A549 (cell line): ENCODE results near the gene ARL3. TPM values are rescaled to one million over a fixed set of nuclear protein-coding genes. Genes with fewer than 3 reads are reported as not detected.

ENCODE experiments used
- ATAC-seq, 2 experiments: fragments of 200-7000 bp in 1 of 2; fragments of >200 bp in 1 of 2; cut with Nextera tagmentation in 1 of 2; cut with Tn5 transposase in 1 of 2; 3 replicates each; pipeline versions ENCODE4 v1.8.0 to v1.9.1; 2018 to 2020; ENCODE audit warnings: mild to moderate bottlenecking in 1 of 2, moderate library complexity in 1 of 2
- CTCF ChIA-PET: fragments of 300-600 bp; sonication (Branson Sonifier 250); formaldehyde crosslinking; extraction: SDS; loops from one replicate; lab custom pipeline; 2021; ENCODE audit warnings: antibody characterized with exemption, inconsistent platforms; lab: Yijun Ruan, JAX
- POLR2A ChIA-PET: fragments of 350-600 bp; formaldehyde crosslinking; extraction: SDS; loops from one replicate; lab custom pipeline; 2021; ENCODE audit warnings: antibody characterized with exemption, inconsistent platforms; lab: Yijun Ruan, JAX
- DNase-seq, 2 experiments: peaks; one replicate each; pipeline versions ENCODE4 v3.0.0 to v3.0.0-alpha.2; 2011 to 2016; ENCODE audit warnings: low read depth in 1 of 2, low spot score in 1 of 2
- FAIRE-seq: peaks from 2 replicates; lab custom pipeline; 2011; peaks lifted over from hg19 to GRCh38; lab: Jason Lieb, UNC
- H3K27ac ChIP-seq, 2 experiments: fragments of >200 bp; sonication (Bioruptor Twin); formaldehyde crosslinking; 3 replicates each; pipeline ENCODE4 v1.5.1; 2016 to 2017
- H3K4me1 ChIP-seq: fragments of >200 bp; sonication (Bioruptor Twin); formaldehyde crosslinking; 3 replicates; pipeline ENCODE4 v1.6.1; 2016
- H3K4me2 ChIP-seq: fragments of >200 bp; sonication (Bioruptor Twin); formaldehyde crosslinking; 3 replicates; pipeline ENCODE4 v1.6.1; 2016
- H3K4me3 ChIP-seq: fragments of >200 bp; sonication (Bioruptor Twin); formaldehyde crosslinking; 3 replicates; pipeline ENCODE4 v1.5.1; 2016
- H3K9me3 ChIP-seq: fragments of >200 bp; sonication (Bioruptor Twin); formaldehyde crosslinking; 3 replicates; pipeline ENCODE4 v1.6.1; 2016
- BCL3 ChIP-seq: fragments of >200 bp; sonication (Bioruptor Twin); formaldehyde crosslinking; IDR thresholded peaks from 3 replicates; pipeline ENCODE4 v1.6.1; 2016
- CEBPB ChIP-seq, 2 experiments: fragments of >200 bp in 1 of 2; sonication (Bioruptor Twin) in 1 of 2; formaldehyde crosslinking in 1 of 2; IDR thresholded peaks; 2 replicates each; pipeline ENCODE4 v1.6.1; 2012 to 2016
- CTCF ChIP-seq: fragments of >200 bp; sonication (Bioruptor Twin); formaldehyde crosslinking; IDR thresholded peaks from 3 replicates; pipeline ENCODE4 v1.5.1; 2016
- FOXS1 ChIP-seq: fragments of 250-450 bp; sonication (Bioruptor Pico); IDR thresholded peaks from 2 replicates; pipeline ENCODE4 v1.5.0; 2020; ENCODE audit warnings: mild to moderate bottlenecking, moderate library complexity
- HEYL ChIP-seq: fragments of 250-450 bp; sonication (Bioruptor Pico); IDR thresholded peaks from 2 replicates; pipeline ENCODE4 v1.8.0; 2021; ENCODE audit warnings: mild to moderate bottlenecking, moderate library complexity
- HMGXB4 ChIP-seq: fragments of 250-450 bp; sonication (Bioruptor Pico); IDR thresholded peaks from 2 replicates; pipeline ENCODE4 v1.5.0; 2021; ENCODE audit warnings: mild to moderate bottlenecking, moderate library complexity, borderline replicate concordance
- HOXB13 ChIP-seq: fragments of 250-450 bp; sonication (Bioruptor Pico); IDR thresholded peaks from 2 replicates; pipeline ENCODE4 v1.5.0; 2020; ENCODE audit warnings: low read depth, mild to moderate bottlenecking, moderate library complexity
- HOXB5 ChIP-seq: fragments of 250-450 bp; sonication (Bioruptor Pico); IDR thresholded peaks from 2 replicates; pipeline ENCODE4 v1.5.0; 2020; ENCODE audit warnings: mild to moderate bottlenecking, moderate library complexity
- JUN ChIP-seq, 2 experiments: fragments of >200 bp; sonication (Bioruptor Twin); formaldehyde crosslinking; IDR thresholded peaks; 2 replicates in 1 of 2; 3 replicates in 1 of 2; pipeline ENCODE4 v1.6.1; 2016 to 2017
- JUNB ChIP-seq: fragments of >200 bp; sonication (Bioruptor Twin); formaldehyde crosslinking; IDR thresholded peaks from 2 replicates; pipeline ENCODE4 v1.6.1; 2016
- KDM1A ChIP-seq: fragments of 200-600 bp; sonication (generic); IDR thresholded peaks from 2 replicates; pipeline ENCODE4 v1.6.1; 2016; ENCODE audit warnings: low read depth, mild to moderate bottlenecking
- KDM5A ChIP-seq: fragments of 200-600 bp; sonication (generic); IDR thresholded peaks from 2 replicates; pipeline ENCODE4 v1.6.1; 2016; ENCODE audit warnings: antibody characterized with exemption, mild to moderate bottlenecking
- MYC ChIP-seq: IDR thresholded peaks from 2 replicates; pipeline ENCODE4 v1.6.1; 2012; ENCODE audit warnings: mild to moderate bottlenecking, inconsistent platforms, low read length, improper control_type of control experiment, borderline replicate concordance
- NR3C1 ChIP-seq: fragments of >200 bp; sonication (Bioruptor Twin); formaldehyde crosslinking; IDR thresholded peaks from 3 replicates; pipeline ENCODE4 v1.6.1; 2017
- RCOR1 ChIP-seq: fragments of 150-350 bp; IDR thresholded peaks from 2 replicates; pipeline ENCODE4 v1.6.1; 2014; ENCODE audit warnings: antibody characterized with exemption, low read length, low read depth
- REST ChIP-seq: fragments of 200-600 bp; sonication (generic); IDR thresholded peaks from 2 replicates; pipeline ENCODE4 v1.6.1; 2016; ENCODE audit warnings: antibody characterized with exemption, mild to moderate bottlenecking, moderate library complexity
- RNF2 ChIP-seq: fragments of 200-600 bp; sonication (generic); IDR thresholded peaks from 2 replicates; pipeline ENCODE4 v1.6.1; 2016; ENCODE audit warnings: low read depth, mild to moderate bottlenecking, antibody characterized with exemption, moderate library complexity, borderline replicate concordance
- SMC3 ChIP-seq: fragments of >200 bp; sonication (Bioruptor Twin); formaldehyde crosslinking; IDR thresholded peaks from 3 replicates; pipeline ENCODE4 v1.6.1; 2018; ENCODE audit warnings: inconsistent platforms
- SREBF2 ChIP-seq: fragments of 450-650 bp; IDR thresholded peaks from 2 replicates; pipeline ENCODE4 v1.6.1; 2014; ENCODE audit warnings: mild to moderate bottlenecking, moderate library complexity
- ZSCAN20 ChIP-seq: fragments of 250-450 bp; sonication (Bioruptor Pico); IDR thresholded peaks from 2 replicates; pipeline ENCODE4 v1.8.0; 2022; ENCODE audit warnings: mild to moderate bottlenecking, moderate library complexity
- WGBS: methylation state at CpG from one replicate; pipeline ENCODE4 v1.1.6; 2017; ENCODE audit errors: missing lambda C conversion rate; 5-methylcytosine and 5-hydroxymethylcytosine counted together
- polyA plus RNA-seq, 4 experiments: library from polyadenylated mRNA; depleted of rRNA in 3 of 4; stranded (reverse); fragments of >200 nt; fragmentation: RNase III in 1 of 4; extraction: RNeasy Plus Mini Kit Qiagen cat#74134 plus additional on column Dnase treatment in 1 of 4; gene quantifications; 2 replicates in 3 of 4; 3 replicates in 1 of 4; pipeline ENCODE4 v1.2.3, GENCODE V29; 2011 to 2017

Gene ARL3
- polyA plus RNA-seq, 2 of the 4 experiments (the other 2 are of a cell fraction), result 20.2 to 21.3 TPM

GRCh38 chr10:102727037-102727818 lies 13.0 kb upstream of the ARL3 start:
- CTCF ChIA-PET, result interaction anchor here (0.7 to 2.8 kb wide), 10 partner anchors 14 to 191 kb away, joined by 3 to 13 read pairs (median 4); partner anchors contain the start of genes CNNM2 and WBP1L
- FAIRE-seq, result no peak

GRCh38 chr10:102726274-102726673 lies 12.1 kb upstream of the ARL3 start:
- no peaks in the 10 kb centered on the region for H3K4me1 ChIP-seq
- no peak overlapping the region for H3K27ac ChIP-seq
- FAIRE-seq (no peak), DNase-seq (no peak), ATAC-seq (no peak)
- ChIA-PET CTCF (interaction anchor here (2.3 to 2.8 kb wide), 2 partner anchors 13 to 175 kb away, joined by 9 to 13 read pairs; no protein-coding TSS in a partner anchor), POLR2A (interaction anchor here (2.0 kb wide), 1 partner anchor 12 kb away, joined by 6 read pairs; the partner anchor contains the start of genes ARL3 and SFXN2)
- TF ChIP-seq SREBF2, result no peak
- peak in 1 of 2 experiments; percentile 10; a peak in 1 of 4 replicates for TF ChIP-seq CEBPB (IDR thresholded peaks at IDR 0.05)
- H3K4me2 ChIP-seq, result no peak overlapping the region
- H3K9me3 ChIP-seq, result no peaks in the 10 kb centered on the region
- WGBS, result 64% methylated on average over 3 of the region's 3 CpGs
- no peak overlapping the region for H3K4me3 ChIP-seq

More at GRCh38 chr10:102727037-102727818, 13.0 kb upstream of the ARL3 start:
- H3K4me2 ChIP-seq, result no peak overlapping the region
- no peak overlapping the region for H3K4me3 ChIP-seq
- no peaks in the 10 kb centered on the region for H3K4me1 ChIP-seq
- DNase-seq, result no peak
- TF ChIP-seq FOXS1 (CRISPR knock-in tag), result no peak
- no peak for TF ChIP-seq RNF2
- TF ChIP-seq JUNB, result no peak
- no peak for TF ChIP-seq BCL3
- TF ChIP-seq, all 56 proteins: peak for 0
- no peak overlapping the region for H3K27ac ChIP-seq
- no peak for ATAC-seq
- POLR2A ChIA-PET, result no interaction called here
- WGBS, result 77% methylated on average over 13 of the region's 13 CpGs
- no peaks in the 10 kb centered on the region for H3K9me3 ChIP-seq

GRCh38 chr10:102723989-102724388 lies 9.8 kb upstream of the ARL3 start:
- DNase-seq (no peak), ATAC-seq (no peak), FAIRE-seq (no peak)
- Histone ChIP-seq H3K4me3 (no peak overlapping the region), H3K4me2 (no peak overlapping the region), H3K4me1 (no peaks in the 10 kb centered on the region), H3K9me3 (no peaks in the 10 kb centered on the region), H3K27ac (no peak overlapping the region)
- ChIA-PET POLR2A (no interaction called here), CTCF (interaction anchor here (0.6 kb wide), 1 partner anchor 14 kb away, joined by 3 read pairs; no protein-coding TSS in a partner anchor)
- WGBS, result 89% methylated on average over 4 of the region's 4 CpGs
- TF ChIP-seq JUN (IDR thresholded peaks at IDR 0.05), result no peak
- TF ChIP-seq KDM1A, result peak; percentile 55; the same call in 1 of the 2 replicates
- no peak for TF ChIP-seq HOXB5 (CRISPR knock-in tag)
- TF ChIP-seq ZSCAN20 (CRISPR knock-in tag), result no peak
- TF ChIP-seq RCOR1, result no peak

GRCh38 chr10:102721954-102722353 lies 7.8 kb upstream of the ARL3 start:
- Histone ChIP-seq H3K4me2 (no peak overlapping the region), H3K4me3 (no peak overlapping the region), H3K27ac (no peak overlapping the region), H3K4me1 (no peaks in the 10 kb centered on the region), H3K9me3 (no peaks in the 10 kb centered on the region)
- TF ChIP-seq KDM5A (no peak), REST (no peak), HMGXB4 (no peak), JUN (IDR thresholded peaks at IDR 0.05) (no peak), SMC3 (no peak), MYC (no peak), HOXB13 (no peak), HEYL (CRISPR knock-in tag) (no peak), NR3C1 (no peak), CTCF (no peak)
- no peak for ATAC-seq
- POLR2A ChIA-PET, result no interaction called here
- FAIRE-seq, result no peak
- CTCF ChIA-PET, result interaction anchor here (0.9 to 1.4 kb wide), 2 partner anchors 51 to 180 kb away, joined by 3 to 6 read pairs; no protein-coding TSS in a partner anchor
- 84% methylated on average over 4 of the region's 4 CpGs for WGBS
- DNase-seq, result no peak
